Naive B cell (primary cell): ENCODE data around the gene KRT32. TPM values are rescaled to one million over a fixed set of nuclear protein-coding genes. Genes with fewer than 3 reads are reported as not detected.

ENCODE experiments used
- ATAC-seq, 2 donors: fragments of 150-1000 bp; cut with Tn5 transposase; 2 replicates each; pipeline ENCODE4 v1.10.0; 2021; ENCODE audit warnings: low read depth in 2 of 2, mild to moderate bottlenecking in 2 of 2, moderate library complexity in 2 of 2
- DNase-seq: peaks from one replicate; pipeline ENCODE4 v3.0.0; 2022
- H3K27ac Mint-ChIP-seq, 6 donors: one replicate each; pipeline ENCODE4 v1.8.0; 2020 to 2022; ENCODE audit warnings: mild to moderate bottlenecking in 6 of 6, mixed read lengths in 6 of 6, moderate library complexity in 5 of 6, inconsistent platforms in 2 of 6
- H3K27me3 Mint-ChIP-seq, 3 donors: one replicate each; pipeline ENCODE4 v1.8.0; 2021 to 2022; ENCODE audit warnings: mixed read lengths in 3 of 3, mild to moderate bottlenecking in 1 of 3
- H3K36me3 Mint-ChIP-seq, 2 donors: one replicate each; pipeline ENCODE4 v1.8.0; 2020 to 2022; ENCODE audit warnings: mixed read lengths in 2 of 2, inconsistent platforms in 1 of 2, mild to moderate bottlenecking in 1 of 2
- H3K4me1 Mint-ChIP-seq, 3 donors: one replicate each; pipeline ENCODE4 v1.8.0; 2020 to 2022; ENCODE audit warnings: mixed read lengths in 3 of 3, inconsistent platforms in 1 of 3, mild to moderate bottlenecking in 1 of 3, moderate library complexity in 1 of 3
- H3K4me3 Mint-ChIP-seq, 8 donors: one replicate each; pipeline ENCODE4 v1.8.0; 2020 to 2022; ENCODE audit warnings: mild to moderate bottlenecking in 8 of 8, mixed read lengths in 8 of 8, moderate library complexity in 8 of 8, inconsistent platforms in 2 of 8
- H3K9me3 Mint-ChIP-seq, 7 donors: one replicate each; pipeline ENCODE4 v1.8.0; 2020 to 2022; ENCODE audit warnings: mixed read lengths in 7 of 7, mild to moderate bottlenecking in 5 of 7, inconsistent platforms in 2 of 7, moderate library complexity in 1 of 7
- polyA plus RNA-seq, 6 donors: library from polyadenylated mRNA; unstranded; fragments of 300-500 nt; fragmentation: Illumina TruSeq; gene quantifications; one replicate each; pipeline ENCODE4 v1.2.3, GENCODE V29; 2021; ENCODE audit warnings: low read depth in 6 of 6

Gene KRT32
- polyA plus RNA-seq, 6 donors from 2014 or later: not detected

GRCh38 chr17:41413353-41413957 lies 53.7 kb downstream of the KRT32 start:
- H3K4me3 Mint-ChIP-seq: no peak overlapping the region
- H3K36me3 Mint-ChIP-seq: no peaks in the 10 kb centered on the region
- H3K27me3 Mint-ChIP-seq: peaks cover 15 to 49% (median 44%) of the 10 kb centered on the region in 3 donors
- ATAC-seq: no peak
- H3K27ac Mint-ChIP-seq: no peak overlapping the region
- peaks cover 6 to 9% (median 9%) of the 10 kb centered on the region in 3 donors for H3K4me1 Mint-ChIP-seq
- H3K9me3 Mint-ChIP-seq: peaks cover 0 to 1% (median 0%) of the 10 kb centered on the region in 7 donors
- no peak for DNase-seq

GRCh38 chr17:41411072-41411840 lies 55.9 kb downstream of the KRT32 start:
- Mint-ChIP-seq H3K4me1 (no peaks in the 10 kb centered on the region), H3K36me3 (no peaks in the 10 kb centered on the region), H3K4me3 (no peak overlapping the region), H3K27me3 (peaks cover 15 to 60% (median 49%) of the 10 kb centered on the region in 3 donors), H3K27ac (no peak overlapping the region), H3K9me3 (peaks cover 0 to 1% (median 0%) of the 10 kb centered on the region in 7 donors)
- no peak for DNase-seq
- ATAC-seq: no peak

Other genes with a start within 250 kb of the KRT32 start
- not detected for gene KRTAP9-2, start 240.7 kb downstream of the KRT32 start, polyA plus RNA-seq
- not detected for gene KRTAP9-3, start 234.9 kb downstream of the KRT32 start, polyA plus RNA-seq
- not detected for gene KRTAP9-8, start 229.4 kb downstream of the KRT32 start, polyA plus RNA-seq
- not detected for gene KRTAP9-4, start 217.7 kb downstream of the KRT32 start, polyA plus RNA-seq
- not detected for gene KRTAP9-9, start 212.0 kb downstream of the KRT32 start, polyA plus RNA-seq
- not detected for gene KRTAP9-6, start 202.0 kb downstream of the KRT32 start, polyA plus RNA-seq
- gene KRTAP9-7, start 191.7 kb downstream of the KRT32 start, polyA plus RNA-seq: not detected
- gene KRTAP29-1, start 164.5 kb downstream of the KRT32 start, polyA plus RNA-seq: not detected
- gene KRTAP16-1, start 158.1 kb downstream of the KRT32 start, polyA plus RNA-seq: 1 to 10 TPM in 1 of 6 donors, under 1 TPM in 3, not detected in 2; 0.38 to 2.0 (median 0.55) TPM
- gene KRTAP17-1, start 151.7 kb downstream of the KRT32 start, polyA plus RNA-seq: not detected
- gene KRT33A, start 116.6 kb downstream of the KRT32 start, polyA plus RNA-seq: not detected
- gene KRT33B, start 97.6 kb downstream of the KRT32 start, polyA plus RNA-seq: not detected
- gene KRT34, start 85.1 kb downstream of the KRT32 start, polyA plus RNA-seq: not detected
- not detected for gene KRT31, start 69.8 kb downstream of the KRT32 start, polyA plus RNA-seq
- gene KRT37, start 42.8 kb downstream of the KRT32 start, polyA plus RNA-seq: not detected
- gene KRT38, start 26.4 kb downstream of the KRT32 start, polyA plus RNA-seq: not detected
- not detected for gene KRT35, start 13.8 kb upstream of the KRT32 start, polyA plus RNA-seq
- gene KRT36, start 22.5 kb upstream of the KRT32 start, polyA plus RNA-seq: not detected
- gene KRT13, start 38.2 kb upstream of the KRT32 start, polyA plus RNA-seq: not detected
- not detected for gene KRT15, start 51.5 kb upstream of the KRT32 start, polyA plus RNA-seq
- gene KRT19, start 60.9 kb upstream of the KRT32 start, polyA plus RNA-seq: not detected
- not detected for gene KRT9, start 104.7 kb upstream of the KRT32 start, polyA plus RNA-seq
- gene KRT14, start 119.5 kb upstream of the KRT32 start, polyA plus RNA-seq: not detected
- gene KRT16, start 145.4 kb upstream of the KRT32 start, polyA plus RNA-seq: not detected
- not detected for gene KRT17, start 157.2 kb upstream of the KRT32 start, polyA plus RNA-seq
- 1,000 to 10,000 TPM; 1,122 to 1,685 (median 1,504) TPM for gene EIF1, start 221.5 kb upstream of the KRT32 start, polyA plus RNA-seq
- not detected for gene GAST, start 244.9 kb upstream of the KRT32 start, polyA plus RNA-seq